GM18909 (cell line): ENCODE results near the gene CDH22.

Experiments used
- ATAC-seq: cut with Tn5 transposase; IDR thresholded peaks from one replicate; pipeline ENCODE4 v1.9.1; 2021; ENCODE audit warnings: mild to moderate bottlenecking; ENCODE audit not compliant: unreplicated experiment, poor library complexity

CDH22 gene

GRCh38 chr20:46304361-46304760 lies 3.9 kb downstream of the CDH22 start:
- ATAC-seq, result no peak

- ATAC-seq, result no peak
Measured at GRCh38 chr20:46303176-46303956, 4.9 kb downstream of the CDH22 start.

GRCh38 chr20:46302106-46302505 lies 6.2 kb downstream of the CDH22 start:
- ATAC-seq, result no peak

GRCh38 chr20:46300281-46300680 lies 8.0 kb downstream of the CDH22 start:
- no peak for ATAC-seq

GRCh38 chr20:46299078-46299477 lies 9.2 kb downstream of the CDH22 start:
- ATAC-seq, result no peak

GRCh38 chr20:46298374-46298773 lies 9.9 kb downstream of the CDH22 start:
- no peak for ATAC-seq

- ATAC-seq, result no peak
Measured at GRCh38 chr20:46296526-46297250, 11.6 kb downstream of the CDH22 start.

- no peak for ATAC-seq
Measured at GRCh38 chr20:46293084-46293483, 15.2 kb downstream of the CDH22 start.

GRCh38 chr20:46291401-46291800 lies 16.9 kb downstream of the CDH22 start:
- ATAC-seq, result no peak

GRCh38 chr20:46289432-46289831 lies 18.9 kb downstream of the CDH22 start:
- no peak for ATAC-seq

GRCh38 chr20:46286977-46287376 lies 21.3 kb downstream of the CDH22 start:
- no peak for ATAC-seq

- no peak for ATAC-seq
Measured at GRCh38 chr20:46286382-46286781, 21.9 kb downstream of the CDH22 start.

- no peak for ATAC-seq
Measured at GRCh38 chr20:46285740-46286139, 22.6 kb downstream of the CDH22 start.

- no peak for ATAC-seq
Measured at GRCh38 chr20:46285072-46285471, 23.2 kb downstream of the CDH22 start.

- no peak for ATAC-seq
Measured at GRCh38 chr20:46284040-46284427, 24.3 kb downstream of the CDH22 start.

- no peak for ATAC-seq
Measured at GRCh38 chr20:46283426-46284039, 24.8 kb downstream of the CDH22 start.

- no peak for ATAC-seq
Measured at GRCh38 chr20:46282669-46283068, 25.6 kb downstream of the CDH22 start.

- ATAC-seq, result no peak
Measured at GRCh38 chr20:46279103-46279502, 29.2 kb downstream of the CDH22 start.

- ATAC-seq, result no peak
Measured at GRCh38 chr20:46277602-46278001, 30.7 kb downstream of the CDH22 start.

- ATAC-seq, result no peak
Measured at GRCh38 chr20:46276531-46276930, 31.8 kb downstream of the CDH22 start.

- ATAC-seq, result no peak
Measured at GRCh38 chr20:46275091-46275490, 33.2 kb downstream of the CDH22 start.
